ENCODE results near the gene TUBGCP5. TPM values are rescaled to one million over a fixed set of nuclear protein-coding genes. Genes with fewer than 3 reads are reported as not detected.

Gene TUBGCP5
- total RNA-seq, 1 donor from 2014 or later = 27.1 TPM

DNA sequence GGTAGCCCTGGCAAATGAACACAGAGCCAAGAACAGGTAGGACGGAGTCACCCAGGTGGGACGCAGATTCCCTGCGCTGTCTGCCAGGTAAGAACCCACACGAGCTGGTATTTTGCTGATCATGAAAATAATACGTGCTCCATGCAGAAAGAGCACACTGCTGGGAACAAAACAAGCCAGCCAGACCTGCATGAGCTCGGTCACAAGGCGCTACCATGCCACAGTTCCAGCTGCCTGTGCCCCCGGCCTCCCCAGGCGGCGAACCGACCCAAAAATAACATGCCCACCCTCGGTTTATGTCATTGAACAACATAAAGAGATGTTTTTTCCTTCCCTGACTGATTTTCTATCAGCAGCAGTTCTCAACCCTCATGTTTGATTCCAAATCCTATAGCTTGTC is 85.0 kb downstream of the TUBGCP5 start:
- H3K36me3 Mint-ChIP-seq = no peaks in the 10 kb centered on the region
- no peaks in the 10 kb centered on the region for H3K27me3 Mint-ChIP-seq (ENCODE audit: low read depth)
- DNase-seq (ENCODE audit: low spot score in 2 of 2, unreplicated experiment in 2 of 2) = no peak
- no peak overlapping the region for H3K4me3 Mint-ChIP-seq
- no peak overlapping the region for H3K27ac Mint-ChIP-seq
- no peaks in the 10 kb centered on the region for H3K9me3 Mint-ChIP-seq
- TF ChIP-seq CTCF (IDR thresholded peaks at IDR 0.05; ENCODE audit: unreplicated experiment) = no peak
- peaks cover 19% of the 10 kb centered on the region for H3K4me1 Mint-ChIP-seq

DNA sequence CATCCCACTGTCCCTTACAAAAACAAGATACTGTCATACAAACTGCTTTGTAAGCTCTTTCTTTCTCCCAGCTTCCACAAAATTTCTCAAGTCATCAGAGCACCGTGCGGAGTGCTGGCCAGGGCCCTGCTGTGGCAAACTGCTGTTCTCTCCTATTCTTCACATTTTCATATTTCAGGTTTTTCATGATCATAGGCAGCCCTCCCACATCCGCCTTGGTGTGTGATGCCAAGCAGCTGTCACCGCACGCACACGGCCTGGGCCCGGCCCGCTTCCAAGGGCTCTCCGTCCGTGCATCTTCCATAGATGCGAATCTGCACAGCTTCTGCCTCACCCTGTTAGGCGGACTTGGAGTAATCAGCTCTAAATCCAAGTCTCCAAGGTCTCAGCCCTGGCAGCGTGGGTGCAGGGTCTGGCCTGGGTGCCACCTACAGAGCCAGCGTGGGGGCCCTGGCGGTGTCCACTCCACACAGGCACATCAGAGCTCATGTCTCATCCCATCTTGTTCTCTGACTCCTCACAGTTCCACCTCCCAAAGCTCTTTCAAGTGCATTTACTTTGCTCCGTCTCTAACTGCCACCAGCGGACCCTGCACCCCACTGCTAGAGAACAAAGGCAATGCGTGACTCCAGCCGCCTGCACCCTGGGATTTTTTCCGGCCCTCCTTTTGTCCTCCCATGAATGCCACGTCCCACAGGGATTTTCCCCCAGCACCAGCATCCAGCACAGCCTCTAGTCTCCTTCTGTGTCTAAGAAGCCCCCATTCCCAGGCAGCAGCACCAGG is 86.4 kb downstream of the TUBGCP5 start:
- Mint-ChIP-seq H3K27ac (peak overlapping the region; percentile 26), H3K4me3 (no peak overlapping the region), H3K4me1 (peaks cover 29% of the 10 kb centered on the region)

GRCh38 chr15:22951381-22952280 is 87.7 kb downstream of the TUBGCP5 start:
- Mint-ChIP-seq H3K9me3 (no peaks in the 10 kb centered on the region), H3K4me1 (peaks cover 28% of the 10 kb centered on the region), H3K27me3 (ENCODE audit: low read depth) (no peaks in the 10 kb centered on the region), H3K4me3 (no peak overlapping the region), H3K27ac (peak overlapping the region; percentile 60), H3K36me3 (peaks cover under 1% of the 10 kb centered on the region)
- TF ChIP-seq CTCF (IDR thresholded peaks at IDR 0.05; ENCODE audit: unreplicated experiment) = no peak
- no peak for DNase-seq (ENCODE audit: low spot score in 2 of 2, unreplicated experiment in 2 of 2)

More for the DNA sequence above, 86.4 kb downstream of the TUBGCP5 start:
- DNase-seq (ENCODE audit: low spot score in 2 of 2, unreplicated experiment in 2 of 2) = no peak
- no peaks in the 10 kb centered on the region for H3K36me3 Mint-ChIP-seq
- no peaks in the 10 kb centered on the region for H3K9me3 Mint-ChIP-seq
- TF ChIP-seq CTCF (IDR thresholded peaks at IDR 0.05; ENCODE audit: unreplicated experiment) = no peak
- H3K27me3 Mint-ChIP-seq (ENCODE audit: low read depth) = no peaks in the 10 kb centered on the region

DNA sequence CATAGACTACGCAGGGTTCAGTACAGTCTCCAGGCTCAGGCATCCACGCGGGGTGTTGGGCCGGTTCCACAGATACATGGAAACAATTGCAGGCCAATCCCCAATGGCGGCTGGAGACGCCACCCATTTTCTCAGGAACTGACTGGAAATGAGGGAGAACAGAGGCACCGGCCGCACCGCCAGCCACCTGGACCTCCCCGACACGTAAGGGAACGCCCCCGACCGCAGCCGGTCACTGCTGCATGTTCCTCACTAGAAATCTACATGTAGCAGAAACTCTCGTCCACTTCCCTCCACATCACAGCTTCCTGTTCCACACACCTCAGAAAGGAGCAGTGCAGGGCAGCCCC is 88.4 kb downstream of the TUBGCP5 start:
- H3K27me3 Mint-ChIP-seq (ENCODE audit: low read depth) = no peaks in the 10 kb centered on the region
- no peak overlapping the region for H3K4me3 Mint-ChIP-seq
- no peak overlapping the region for H3K27ac Mint-ChIP-seq
- no peak for TF ChIP-seq CTCF (IDR thresholded peaks at IDR 0.05; ENCODE audit: unreplicated experiment)
- no peak for DNase-seq (ENCODE audit: low spot score in 2 of 2, unreplicated experiment in 2 of 2)
- H3K9me3 Mint-ChIP-seq = no peaks in the 10 kb centered on the region
- peaks cover 2% of the 10 kb centered on the region for H3K36me3 Mint-ChIP-seq
- H3K4me1 Mint-ChIP-seq = peaks cover 24% of the 10 kb centered on the region

DNA sequence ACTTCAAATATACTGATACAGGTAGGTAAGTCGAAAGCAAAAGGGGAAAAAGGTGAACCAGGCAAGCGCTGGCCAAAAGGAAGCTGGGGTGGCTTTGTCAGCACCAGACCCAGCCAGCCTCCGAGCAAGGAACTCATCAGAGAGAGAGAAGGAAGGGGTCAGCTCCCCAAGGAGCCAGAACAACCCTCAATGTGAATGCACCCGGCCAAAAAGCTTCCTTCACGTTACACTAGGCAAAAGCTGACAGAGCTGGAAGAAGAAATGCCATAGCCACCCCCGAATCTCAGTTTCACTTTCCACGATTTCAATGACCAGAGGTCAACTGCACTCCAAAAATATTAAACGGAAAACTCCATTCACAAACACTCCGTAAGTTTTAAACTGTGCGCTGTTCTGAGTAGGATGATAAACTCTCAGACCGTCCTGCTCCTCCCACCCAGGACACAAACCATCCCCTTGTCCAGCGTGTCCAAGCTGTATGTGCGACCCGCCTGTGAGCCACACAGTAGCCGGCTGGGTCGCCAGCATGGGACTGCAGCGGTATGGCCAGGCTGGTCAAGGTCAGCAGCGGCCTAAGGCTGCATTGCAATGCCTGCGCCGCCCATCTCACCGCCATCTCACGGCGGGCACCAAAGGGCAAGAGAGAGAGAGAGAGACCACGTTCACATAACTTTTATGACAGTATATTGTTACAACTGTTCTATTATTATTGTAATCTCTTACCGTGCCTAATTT is 88.9 kb downstream of the TUBGCP5 start:
- no peaks in the 10 kb centered on the region for H3K27me3 Mint-ChIP-seq (ENCODE audit: low read depth)
- DNase-seq (ENCODE audit: low spot score in 2 of 2, unreplicated experiment in 2 of 2) = no peak
- no peak overlapping the region for H3K4me3 Mint-ChIP-seq
- peaks cover 2% of the 10 kb centered on the region for H3K36me3 Mint-ChIP-seq
- no peaks in the 10 kb centered on the region for H3K9me3 Mint-ChIP-seq
- peak overlapping the region; percentile 74 for H3K27ac Mint-ChIP-seq
- peaks cover 24% of the 10 kb centered on the region for H3K4me1 Mint-ChIP-seq
- TF ChIP-seq CTCF (IDR thresholded peaks at IDR 0.05; ENCODE audit: unreplicated experiment) = no peak

Other genes with a start within 250 kb of the TUBGCP5 start
- gene NIPA2, start 200.9 kb downstream of the TUBGCP5 start, total RNA-seq = 36.5 to 37.7 TPM (median 37.4 TPM) in 3 replicates
- 98.3 to 111 TPM (median 105 TPM) in 3 replicates for gene CYFIP1, start 59.2 kb downstream of the TUBGCP5 start, total RNA-seq
- gene GOLGA6L1, start 97.3 kb upstream of the TUBGCP5 start, total RNA-seq = not detected in 3 replicates

All from mesothelial cell of epicardium (in vitro differentiated cells).